Glomerular visceral epithelial cell (primary cell): Measurements from ENCODE around the gene RAB24.

Experiments
- DNase-seq: peaks from one replicate; pipeline ENCODE4 v3.0.0-alpha.2; 2016; ENCODE audit errors: extremely low spot score

RAB24 gene

GRCh38 chr5:177333420-177334154, 30.1 kb upstream of the RAB24 start:
- DNase-seq, result no peak

- DNase-seq, result no peak
Observed at GRCh38 chr5:177332896-177333260, 29.4 kb upstream of the RAB24 start.

- DNase-seq, result no peak
Observed at GRCh38 chr5:177332031-177332895, 28.7 kb upstream of the RAB24 start.

- DNase-seq, result no peak
Observed at GRCh38 chr5:177330991-177331842, 27.7 kb upstream of the RAB24 start.

- DNase-seq, result no peak
Observed at GRCh38 chr5:177329883-177330282, 26.4 kb upstream of the RAB24 start.

- no peak for DNase-seq
Observed at GRCh38 chr5:177328545-177329231, 25.2 kb upstream of the RAB24 start.

GRCh38 chr5:177327539-177328522, 24.3 kb upstream of the RAB24 start:
- peak; percentile 69 for DNase-seq

- DNase-seq, result no peak
Observed at GRCh38 chr5:177325868-177326381, 22.4 kb upstream of the RAB24 start.

- DNase-seq, result no peak
Observed at GRCh38 chr5:177320879-177321278, 17.4 kb upstream of the RAB24 start.

GRCh38 chr5:177319913-177320588, 16.5 kb upstream of the RAB24 start:
- no peak for DNase-seq

- DNase-seq, result peak; percentile 79
Observed at GRCh38 chr5:177317959-177318377, 14.4 kb upstream of the RAB24 start.

- DNase-seq, result no peak
Observed at GRCh38 chr5:177316005-177316404, 12.5 kb upstream of the RAB24 start.

GRCh38 chr5:177315411-177315810, 11.9 kb upstream of the RAB24 start:
- DNase-seq, result no peak

GRCh38 chr5:177314376-177315342, 11.1 kb upstream of the RAB24 start:
- DNase-seq, result no peak

- DNase-seq, result no peak
Observed at GRCh38 chr5:177313561-177314259, 10.2 kb upstream of the RAB24 start.

GRCh38 chr5:177312649-177313181, 9.2 kb upstream of the RAB24 start:
- DNase-seq, result peak; percentile 60
